CMK (cell line): ENCODE results near the gene LYPLAL1.
"Not testable (repeated sequence)": the region's sequence is repeated elsewhere in the genome, so short reads cannot be mapped to it uniquely, and the experiment has no call there.

Source experiments
- DNase-seq: peaks from one replicate; pipeline ENCODE4 v3.0.0-alpha.2; 2010; ENCODE audit warnings: low read depth

LYPLAL1 gene

DNA sequence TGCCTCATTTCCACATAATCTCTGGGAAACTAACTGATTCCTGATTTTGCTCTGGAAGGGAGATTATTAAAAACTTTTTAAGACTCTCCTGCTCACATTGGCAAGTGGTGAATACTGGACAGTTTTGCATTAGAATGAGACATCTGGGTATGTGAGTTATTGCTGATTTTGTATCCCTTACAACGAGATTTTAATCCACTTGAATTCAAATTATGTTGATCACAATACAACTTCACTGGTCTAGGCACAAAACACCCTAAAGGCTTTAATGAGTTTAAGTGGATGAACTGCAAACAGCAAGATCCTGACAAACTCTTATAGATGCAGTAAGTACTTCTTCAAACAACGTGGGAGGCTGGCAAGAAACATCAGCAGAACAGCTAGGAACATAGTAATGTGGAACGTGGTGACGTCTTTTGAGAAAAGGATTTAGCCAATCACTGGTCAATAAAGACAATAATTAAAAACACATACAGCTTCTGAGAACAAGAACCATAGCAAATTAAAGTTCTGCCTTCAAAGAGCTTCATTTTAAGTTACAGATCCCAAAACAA, 10.2 kb upstream of the LYPLAL1 start:
- no peak for DNase-seq

DNA sequence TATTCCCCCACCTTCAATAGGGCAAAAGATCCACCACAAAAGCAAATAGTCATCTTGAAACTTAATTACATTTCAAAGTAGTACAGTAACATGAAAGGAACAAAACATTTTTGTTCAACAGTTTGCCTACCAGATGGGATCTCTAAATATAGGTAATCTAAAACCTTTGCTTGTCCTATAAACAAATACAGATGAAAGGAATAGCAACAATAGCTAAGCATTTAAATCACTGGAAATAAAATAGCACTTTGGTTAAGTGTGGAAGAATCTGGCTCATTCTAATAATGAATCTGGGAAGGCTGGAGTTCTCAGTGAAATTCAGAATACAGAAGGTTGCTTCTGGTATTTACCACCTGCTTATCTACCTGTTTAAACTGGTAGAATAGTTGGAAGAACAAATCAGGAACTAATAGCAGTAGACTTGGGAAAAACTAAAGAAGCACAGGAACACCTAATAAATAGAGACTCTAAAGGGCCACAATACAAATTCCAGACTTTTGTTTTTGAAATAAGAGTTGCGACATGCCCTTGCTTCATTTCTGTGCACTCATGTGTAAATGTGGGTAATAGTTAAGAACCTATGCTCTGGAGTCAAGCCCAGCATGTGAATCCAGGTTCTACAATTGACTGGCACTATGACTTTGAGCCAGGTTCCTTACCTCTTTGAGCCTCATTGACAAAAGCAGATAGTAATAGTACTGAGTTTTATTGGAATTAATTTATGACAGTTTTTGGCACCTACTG, 2.3 kb upstream of the LYPLAL1 start:
- no peak for DNase-seq

DNA sequence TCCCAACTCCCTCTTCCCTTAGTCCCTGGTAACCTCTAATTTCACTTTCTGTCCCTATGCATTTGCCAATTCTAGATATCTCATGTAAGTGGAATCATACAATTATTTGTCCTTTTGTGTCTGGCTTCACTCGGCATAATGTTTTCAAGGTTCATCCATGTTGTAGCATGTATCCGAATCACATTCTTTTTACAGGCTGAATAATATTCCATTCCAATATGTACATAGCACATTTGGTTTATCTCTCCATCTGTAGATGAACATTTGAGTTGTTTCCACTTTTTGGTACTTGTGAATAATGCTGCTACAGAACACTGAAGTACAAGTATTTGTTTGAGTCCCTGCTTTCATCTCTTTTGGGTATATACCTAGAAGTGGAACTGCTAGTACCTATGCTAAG, 857 bp upstream of the LYPLAL1 start:
- DNase-seq: no peak

DNA sequence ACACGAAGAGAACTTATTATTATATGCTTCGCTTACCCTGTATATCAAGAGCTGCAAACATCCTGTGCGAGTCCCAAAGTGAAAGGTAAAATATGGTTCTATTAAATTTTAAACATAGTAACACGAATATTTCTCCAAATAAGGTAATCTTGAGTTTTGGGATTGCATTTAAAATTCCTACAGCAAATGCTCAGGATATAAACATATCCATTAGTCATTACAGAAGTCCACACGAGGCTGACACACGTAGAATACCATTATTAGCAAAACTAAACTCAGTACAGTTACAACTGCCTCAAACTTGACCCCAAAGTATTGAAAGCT, 282 bp upstream of the LYPLAL1 start:
- DNase-seq: no peak

DNA sequence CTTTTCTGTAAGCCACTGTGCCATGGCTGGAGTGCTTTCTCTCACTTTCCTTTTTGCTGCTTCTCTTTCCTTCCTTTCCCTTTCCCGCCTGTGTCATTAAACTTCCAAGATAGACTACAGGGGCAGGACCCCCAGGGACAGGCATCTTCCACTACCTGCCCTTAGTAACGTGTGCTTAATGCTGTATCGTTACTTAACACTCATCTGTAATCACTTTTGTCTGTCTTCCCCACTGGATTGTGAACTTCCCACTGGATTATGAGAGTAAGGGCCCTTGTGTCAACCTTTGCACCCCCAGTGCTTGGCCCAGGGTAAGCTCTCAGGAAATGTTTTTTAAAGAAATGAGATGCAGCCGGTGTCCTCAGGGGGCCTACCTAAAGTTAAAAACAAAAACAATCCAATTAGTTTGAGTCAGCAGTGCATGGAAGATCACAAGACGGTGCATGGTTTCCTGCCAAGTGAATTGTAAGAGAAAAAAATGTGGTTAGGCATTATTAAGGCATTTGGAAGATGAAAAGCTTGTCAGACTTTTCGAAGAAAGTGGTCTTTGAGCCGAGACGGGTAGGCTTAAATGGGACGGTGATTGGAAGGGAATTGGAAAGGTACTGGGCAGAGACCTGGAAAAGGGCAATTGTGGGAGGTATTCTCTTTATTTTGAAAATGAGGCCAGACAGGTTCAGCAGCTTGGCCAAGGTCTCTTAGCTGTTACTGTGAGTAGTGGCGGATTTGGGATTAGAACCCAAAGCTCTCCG, 958 bp downstream of the LYPLAL1 start:
- no peak for DNase-seq

DNA sequence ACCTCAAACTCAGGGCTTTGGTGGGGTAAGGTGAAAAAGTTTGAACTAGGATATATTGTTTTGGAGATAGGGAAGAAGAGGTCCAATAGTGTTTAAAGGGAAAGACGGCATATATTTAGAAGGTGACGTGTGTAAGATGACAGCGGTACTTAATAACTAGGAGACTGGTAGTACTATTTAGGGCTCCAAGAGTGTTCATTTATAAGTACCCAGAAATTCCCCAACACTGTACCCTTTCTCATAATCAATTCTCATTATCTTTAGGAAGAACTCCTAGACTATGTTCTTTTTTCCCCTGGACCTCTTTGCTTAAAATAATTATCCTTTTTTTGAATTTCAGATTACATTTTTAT, 1.5 kb downstream of the LYPLAL1 start:
- no peak for DNase-seq

DNA sequence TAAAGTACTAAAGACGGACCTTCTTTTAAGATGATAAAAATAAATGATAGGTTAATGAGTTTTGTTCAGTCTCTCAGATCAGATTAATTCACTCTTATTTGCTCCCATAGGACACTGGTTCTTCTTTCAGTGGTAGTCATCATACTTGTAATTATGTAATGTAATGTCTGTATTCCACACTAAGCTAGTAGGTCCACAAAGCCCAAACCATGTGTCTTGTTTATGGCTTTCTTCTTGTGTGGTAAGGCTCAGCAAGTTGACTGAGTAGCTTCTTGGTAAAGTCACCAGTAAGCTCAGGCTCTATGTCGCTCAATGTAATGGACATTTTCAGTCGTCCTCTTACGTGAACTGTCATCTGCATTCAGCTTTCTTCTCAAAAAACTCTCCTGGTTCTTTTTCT, 2.5 kb downstream of the LYPLAL1 start:
- no peak for DNase-seq

DNA sequence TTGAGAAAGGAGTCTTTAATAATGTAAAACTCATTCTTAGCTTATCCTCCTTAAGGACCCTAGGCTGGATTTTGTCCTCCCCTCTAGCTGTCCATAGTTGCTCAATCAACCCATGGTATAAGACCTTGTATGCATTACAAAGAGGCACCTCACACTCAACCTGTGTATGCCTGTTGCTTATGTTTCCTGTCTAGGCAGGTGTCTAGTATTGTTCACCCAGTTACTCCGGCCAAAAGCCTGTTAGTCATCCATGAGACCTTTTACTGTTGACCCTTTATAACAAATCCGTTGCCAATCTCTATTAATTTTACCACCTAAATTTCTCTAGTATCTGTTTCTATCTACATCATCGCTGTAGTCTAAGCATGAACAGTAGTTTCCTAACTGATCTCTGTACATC, 3.7 kb downstream of the LYPLAL1 start:
- DNase-seq: no peak

DNA sequence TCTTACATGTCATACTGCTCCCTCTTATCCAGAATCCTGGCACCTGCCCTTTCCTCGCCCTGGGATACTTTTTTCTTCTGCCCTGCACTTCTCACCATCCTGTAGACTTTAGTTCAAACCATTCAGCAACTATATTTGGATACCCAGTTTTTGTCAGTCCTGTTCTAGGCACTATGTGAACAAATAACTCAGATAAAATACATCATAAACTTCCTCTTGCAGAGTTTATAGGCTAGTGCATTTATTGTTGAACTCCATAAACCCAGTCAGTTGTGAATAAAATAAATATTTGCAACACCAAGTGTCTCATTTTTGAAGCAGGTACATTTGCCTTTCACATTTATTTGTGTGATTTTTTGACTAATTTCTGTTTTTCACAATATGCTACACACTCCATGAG, 4.3 kb downstream of the LYPLAL1 start:
- DNase-seq: no peak

DNA sequence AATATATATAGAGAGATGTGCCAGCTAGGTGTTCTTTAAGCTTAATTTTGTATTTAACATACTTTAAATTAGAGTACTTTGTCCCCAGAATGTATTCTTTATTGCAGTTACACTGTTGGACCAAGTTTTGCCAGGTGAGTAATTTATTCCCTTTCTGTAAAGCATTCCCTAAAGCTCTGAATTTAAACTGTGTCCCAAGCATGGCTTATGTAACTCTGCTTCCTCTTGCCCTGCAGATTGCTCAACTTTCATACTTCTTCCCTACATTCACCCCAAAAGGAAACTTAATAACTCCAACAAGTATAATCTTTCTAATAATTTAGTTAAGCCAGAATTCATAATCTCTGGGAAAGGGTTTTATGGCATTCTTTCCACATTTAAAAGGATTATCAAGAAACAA, 5.6 kb downstream of the LYPLAL1 start:
- DNase-seq: no peak

DNA sequence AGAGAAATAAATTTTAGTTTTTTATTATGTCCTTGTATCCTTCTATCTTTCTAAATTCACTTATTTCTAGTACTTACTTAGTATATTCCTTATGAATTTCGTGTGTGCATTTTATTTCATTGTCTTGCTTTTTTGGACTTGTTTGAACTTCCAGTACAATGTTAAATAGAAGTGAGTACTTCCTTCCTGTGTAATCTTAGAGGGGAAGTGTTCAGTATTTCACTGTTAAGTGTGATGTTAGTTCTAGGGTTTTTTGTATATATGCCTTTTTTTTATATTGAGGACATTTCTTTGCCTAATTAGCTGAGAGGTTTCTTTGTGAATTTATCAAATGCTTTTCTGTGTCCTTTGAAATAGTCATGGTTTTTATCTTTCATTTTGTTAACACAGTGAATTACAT, 10.7 kb downstream of the LYPLAL1 start:
- no peak for DNase-seq

DNA sequence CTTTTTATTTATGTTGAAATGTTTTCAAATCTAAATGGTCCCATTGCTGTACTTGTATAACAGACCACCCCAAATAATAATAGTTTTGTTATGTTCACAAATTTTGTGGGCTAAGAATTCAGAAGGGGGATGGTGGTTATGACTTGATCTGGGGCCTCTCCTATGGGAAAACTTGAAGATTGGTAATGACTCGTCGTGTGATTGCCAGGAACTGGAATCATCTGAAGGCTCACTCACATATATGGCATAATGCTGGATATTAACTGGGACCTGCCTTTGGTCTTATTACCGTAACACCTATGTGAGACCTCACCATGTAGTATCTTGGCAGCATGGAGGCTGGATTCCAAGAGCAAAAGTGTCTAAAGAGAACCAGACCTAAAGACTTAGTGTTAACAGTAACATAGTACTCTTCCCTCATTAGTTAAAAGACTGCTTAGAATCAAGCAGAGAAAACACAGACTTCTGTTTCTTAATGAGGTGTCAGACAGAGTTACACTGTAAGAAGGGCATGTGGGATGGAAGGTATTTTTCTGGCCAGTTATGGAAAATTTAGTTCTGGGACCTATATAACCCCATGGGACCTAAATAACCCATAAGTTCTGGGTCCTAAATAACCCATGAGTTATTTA, 11.9 kb downstream of the LYPLAL1 start:
- DNase-seq: no peak

DNA sequence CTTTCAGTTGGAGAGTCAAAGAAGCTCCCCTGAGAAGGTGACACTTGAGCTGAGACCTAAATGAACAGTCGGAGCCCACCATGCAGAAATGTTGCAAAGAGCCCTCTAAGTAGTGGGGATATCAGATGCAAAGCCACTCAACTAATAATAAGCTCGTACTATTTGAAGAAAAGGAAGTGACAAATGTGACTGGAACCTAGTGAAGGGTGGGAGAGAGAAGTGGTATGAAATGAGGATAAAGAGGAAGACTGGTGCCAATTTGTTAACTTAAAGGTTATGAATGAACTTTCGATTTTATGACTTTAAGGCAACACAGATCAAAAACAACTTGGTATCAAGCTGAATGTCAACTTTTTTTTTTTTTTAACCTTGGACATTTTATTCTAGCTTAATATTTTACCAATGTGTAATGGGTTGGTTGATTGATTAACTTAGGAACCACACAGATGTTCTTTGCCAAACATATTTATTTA, 14.7 kb downstream of the LYPLAL1 start:
- no peak for DNase-seq

DNA sequence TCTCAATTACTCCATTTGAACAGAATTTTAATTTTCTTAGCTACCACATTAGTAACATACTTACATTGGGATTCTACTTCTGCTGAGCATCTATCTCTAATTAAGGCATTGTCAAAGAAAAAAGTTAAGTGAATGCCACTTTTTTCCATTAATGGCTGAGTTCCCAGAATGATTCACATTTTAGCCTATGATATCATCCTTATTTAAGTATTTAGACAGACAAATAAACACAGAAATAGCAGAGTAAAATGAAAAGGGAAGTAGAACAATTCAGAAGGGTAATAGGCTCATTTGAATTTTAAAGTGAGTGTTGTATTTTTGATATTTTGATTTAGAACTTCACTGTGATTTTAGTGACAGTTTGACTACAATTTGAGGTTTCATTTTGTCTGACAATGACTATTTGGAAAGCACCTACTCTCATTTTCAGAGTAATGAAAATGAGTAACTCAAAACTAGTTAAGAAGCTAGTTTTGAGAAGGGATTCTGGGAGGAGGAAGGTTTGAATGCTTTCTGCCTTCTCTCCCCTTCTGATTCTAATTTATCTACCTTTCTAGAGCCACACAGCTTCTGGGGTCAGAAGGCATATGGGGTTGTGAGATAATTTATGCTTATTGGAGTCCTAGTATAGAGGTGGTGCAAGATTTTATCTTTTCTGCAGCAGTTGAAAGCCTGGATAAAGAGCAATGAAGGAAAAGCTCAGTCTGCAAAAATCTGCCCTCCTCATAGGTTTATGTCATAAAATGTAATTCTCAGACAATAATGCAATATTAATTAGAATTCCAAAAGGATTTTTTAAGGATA, 15.5 kb downstream of the LYPLAL1 start:
- no peak for DNase-seq

DNA sequence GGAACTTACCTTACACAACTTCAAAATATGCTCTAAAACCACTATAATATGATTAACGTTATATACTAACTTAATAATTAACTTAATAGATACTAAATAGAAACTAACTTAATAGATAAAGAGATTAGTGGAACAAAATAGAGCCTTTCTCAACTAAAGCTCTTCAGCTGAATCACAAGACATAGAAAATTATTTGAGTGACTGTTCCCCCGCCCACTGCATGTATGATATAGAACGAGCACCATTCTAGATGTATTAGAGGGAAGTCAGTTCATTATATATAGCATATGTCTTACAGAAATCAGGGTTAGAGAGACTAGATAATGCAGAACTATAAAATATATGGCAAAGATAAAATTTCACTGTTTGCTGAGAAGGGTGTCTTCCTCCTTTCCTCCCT, 16.3 kb downstream of the LYPLAL1 start:
- DNase-seq: no peak

DNA sequence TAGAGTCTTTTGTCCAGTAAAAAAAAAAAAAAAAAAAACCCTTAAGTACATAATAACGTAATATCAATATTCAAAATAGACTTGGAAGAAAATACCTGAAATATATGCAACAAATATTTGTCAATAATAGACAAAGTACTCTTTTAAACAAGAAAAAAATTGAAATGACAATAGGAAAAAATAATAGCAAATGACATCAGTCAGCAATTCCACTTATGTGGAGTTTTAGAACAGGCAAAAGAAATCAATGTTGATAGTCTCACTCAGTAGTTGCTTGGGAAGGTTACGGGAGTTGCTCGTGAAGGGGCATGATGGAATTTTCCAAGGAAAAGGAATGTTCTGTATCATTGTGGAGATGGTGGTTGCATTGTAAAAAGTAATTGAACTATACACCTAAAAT, 16.9 kb downstream of the LYPLAL1 start:
- DNase-seq: no peak

DNA sequence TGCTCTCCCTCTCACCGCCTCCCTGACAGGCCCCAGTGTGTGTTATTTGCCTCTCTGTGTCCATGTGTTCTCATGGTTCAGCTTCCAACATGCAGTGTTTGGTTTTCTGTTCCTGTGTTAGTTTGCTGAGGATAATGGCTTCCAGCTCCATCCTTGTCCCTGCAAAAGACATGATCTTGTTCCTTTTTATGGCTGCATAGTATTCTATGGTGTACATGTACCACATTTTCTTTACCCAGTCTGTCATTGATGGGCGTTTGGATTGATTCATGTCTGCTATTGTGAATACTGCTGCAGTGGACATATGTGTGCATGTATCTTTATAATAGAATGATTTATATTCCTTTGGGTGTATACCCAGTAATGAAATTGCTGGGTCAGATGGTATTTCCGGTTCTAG, 22.2 kb downstream of the LYPLAL1 start:
- not testable (repeated sequence) for DNase-seq

DNA sequence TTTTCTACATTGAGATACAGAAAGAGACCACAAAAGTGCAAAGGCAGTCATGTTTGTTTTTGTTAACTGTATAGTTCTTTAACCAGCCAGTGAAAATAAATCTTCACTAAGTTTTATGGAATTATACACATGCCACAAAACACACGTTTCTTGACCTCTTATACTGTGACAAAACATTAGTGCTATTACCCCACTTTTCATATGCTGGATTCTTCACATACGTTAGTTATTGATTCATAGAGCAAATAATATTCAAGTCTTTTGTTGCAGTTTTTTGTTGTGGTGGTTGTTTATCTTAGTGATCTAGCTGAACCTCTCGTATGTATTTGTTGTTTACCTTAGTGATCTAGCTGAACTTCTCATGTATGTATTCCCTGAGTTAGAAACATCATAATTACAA, 28.0 kb downstream of the LYPLAL1 start:
- no peak for DNase-seq

DNA sequence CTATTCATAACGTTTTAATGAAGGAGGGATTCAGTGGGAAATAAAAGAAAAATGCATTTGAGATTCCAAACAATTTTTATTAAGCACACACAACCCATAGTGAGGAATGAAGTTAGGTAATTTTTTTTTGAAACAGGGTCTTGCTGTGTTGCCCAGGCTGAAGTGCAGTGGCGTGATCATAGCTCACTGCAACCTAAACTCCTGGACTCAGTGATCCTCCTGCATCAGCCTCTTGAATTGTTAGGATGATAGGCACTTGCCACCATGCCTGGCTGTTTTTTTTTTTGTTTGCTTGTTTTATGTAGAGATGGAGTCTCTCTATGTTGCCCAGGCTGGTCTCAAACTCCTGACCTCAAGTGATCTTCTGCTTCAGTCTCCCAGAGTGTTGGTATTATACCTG, 28.9 kb downstream of the LYPLAL1 start:
- DNase-seq: no peak

DNA sequence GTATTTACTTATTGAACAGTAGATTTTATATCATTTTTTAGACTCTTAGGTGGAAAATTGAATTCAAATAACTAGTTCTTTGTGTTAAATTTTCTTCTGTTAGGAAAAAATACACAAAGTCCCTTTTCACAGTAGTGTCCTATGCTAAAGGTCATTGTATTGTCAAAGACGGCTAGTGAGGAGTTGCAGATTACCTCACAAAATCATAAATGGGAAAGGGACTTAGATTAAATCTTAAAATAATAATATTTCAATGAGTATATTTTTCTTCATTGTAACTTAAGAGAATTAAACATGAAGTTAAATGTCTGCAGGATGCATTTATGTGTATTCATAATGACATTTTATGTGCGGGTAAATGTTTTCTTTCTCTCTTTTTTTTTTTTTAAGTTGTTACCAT, 32.7 kb downstream of the LYPLAL1 start:
- DNase-seq: no peak

DNA sequence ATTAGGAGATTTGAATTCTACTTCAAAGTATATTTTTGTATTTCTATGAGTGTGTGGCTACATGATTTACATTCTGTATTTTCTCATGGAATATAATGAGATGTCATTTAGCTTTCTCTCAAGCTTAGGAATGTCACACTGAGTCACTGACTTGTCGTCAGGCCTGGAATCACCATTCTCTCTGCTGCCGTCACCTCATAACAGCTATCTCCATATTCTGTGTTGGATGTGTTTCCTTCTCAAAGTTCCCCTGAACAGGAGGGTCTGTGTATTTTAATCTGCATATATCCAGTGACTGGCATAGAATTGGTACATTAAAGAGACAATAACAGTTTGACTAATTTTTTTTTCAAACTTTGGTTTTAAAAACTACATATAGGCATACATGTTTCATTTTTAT, 35.9 kb downstream of the LYPLAL1 start:
- no peak for DNase-seq

DNA sequence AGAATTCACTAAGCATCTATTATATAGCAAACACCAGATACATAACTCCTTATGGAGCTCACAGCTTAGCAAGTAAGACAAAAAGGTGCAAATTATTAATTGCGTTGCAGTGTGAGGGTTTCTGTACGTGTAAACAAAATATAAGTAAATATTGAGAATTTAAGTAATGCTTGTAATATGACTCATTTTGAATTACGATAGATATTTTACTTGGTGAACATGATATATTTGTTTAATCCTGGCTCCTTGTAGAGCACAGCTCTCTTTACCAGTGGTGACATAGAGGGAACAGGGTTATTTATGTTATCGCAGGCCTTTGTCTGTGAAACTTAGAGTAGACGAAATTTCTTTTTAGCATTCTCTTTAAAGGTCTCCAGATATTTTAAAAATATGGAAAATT, 36.4 kb downstream of the LYPLAL1 start:
- no peak for DNase-seq
